Ovary (tissue), 1 donor: ENCODE measurements around the gene SEPTIN11.

ENCODE experiments used
- EP300 ChIP-seq: sonication (generic); formaldehyde crosslinking; IDR thresholded peaks from one replicate; pipeline ENCODE4 v1.6.1; 2017; ENCODE audit warnings: antibody characterized with exemption
- POLR2A ChIP-seq: fragments of 450-650 bp; IDR thresholded peaks from one replicate; pipeline ENCODE4 v1.6.1; 2017; ENCODE audit warnings: antibody characterized with exemption, mild to moderate bottlenecking, moderate library complexity

DNA sequence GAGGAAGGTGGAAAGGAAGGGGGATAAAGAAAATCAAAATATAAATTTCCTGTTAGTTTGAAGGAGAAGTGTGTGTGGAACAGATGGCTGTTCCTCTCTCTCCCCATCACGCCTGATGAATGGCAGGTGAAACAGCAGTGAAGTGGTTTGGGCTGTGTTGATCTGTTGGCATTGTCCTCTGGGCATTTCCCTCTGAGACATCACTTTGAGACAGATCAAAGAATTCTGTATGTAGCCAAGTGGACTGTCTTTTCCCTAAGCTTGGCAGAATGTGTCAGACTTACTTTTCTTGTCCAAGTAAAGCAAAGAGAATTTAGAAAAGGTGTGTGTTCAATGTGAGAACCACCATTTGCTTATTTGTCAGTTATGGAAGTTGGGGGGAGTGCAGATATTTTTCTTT lies 47.5 kb downstream of the SEPTIN11 start:
- TF ChIP-seq POLR2A (no peak), EP300 (no peak)
